HG02678 (cell line): ENCODE data around the gene RGS3.
"Not testable (repeated sequence)": the region's sequence is repeated elsewhere in the genome, so short reads cannot be mapped to it uniquely, and the experiment has no call there.

Experiments
- ATAC-seq: cut with Tn5 transposase; IDR thresholded peaks from one replicate; pipeline ENCODE4 v1.9.1; 2021; ENCODE audit warnings: mild to moderate bottlenecking, moderate library complexity; ENCODE audit not compliant: unreplicated experiment

Gene RGS3

GRCh38 chr9:113486327-113486726 is 22.8 kb downstream of the RGS3 start:
- ATAC-seq = no peak

DNA sequence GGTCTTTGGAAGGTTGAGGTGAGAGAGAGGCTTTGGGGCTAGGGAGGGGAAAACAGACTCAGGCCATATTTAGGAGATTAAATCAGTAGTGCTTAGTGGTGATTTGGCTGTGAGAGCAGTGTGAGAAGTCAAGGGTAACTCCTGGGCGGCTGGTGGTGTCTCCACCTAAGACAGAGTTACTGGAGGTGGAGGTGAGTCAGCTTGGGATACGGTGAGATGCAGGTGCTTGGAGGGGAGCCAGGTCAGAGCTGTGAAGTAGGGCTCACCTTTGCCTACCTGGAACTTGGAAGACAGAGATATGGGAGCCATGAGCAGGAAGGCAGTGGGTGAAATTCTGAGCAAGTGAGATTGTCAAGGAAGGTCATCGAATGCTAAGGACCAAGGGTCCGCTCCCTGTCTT is 24.5 kb downstream of the RGS3 start:
- ATAC-seq = no peak

DNA sequence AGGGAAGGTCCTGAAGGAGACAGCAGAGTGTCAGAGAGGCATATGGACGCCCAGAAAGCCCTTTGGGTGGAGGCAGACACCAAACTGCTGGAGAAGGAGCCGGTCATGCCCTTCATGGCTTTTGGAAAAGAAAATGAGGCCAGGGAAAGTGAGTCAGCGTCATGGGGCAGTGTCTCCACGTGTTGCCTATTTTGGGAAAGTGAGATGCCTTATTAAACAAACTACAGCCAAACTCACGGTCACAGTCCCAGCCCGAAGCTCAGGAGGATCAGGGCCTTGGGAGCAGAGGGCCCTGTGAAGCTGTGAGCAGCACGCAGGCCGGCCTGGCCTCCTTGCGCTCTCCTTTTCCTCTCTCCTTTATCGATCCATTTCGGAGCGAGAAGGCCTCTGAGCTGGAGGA is 25.0 kb downstream of the RGS3 start:
- no peak for ATAC-seq

DNA sequence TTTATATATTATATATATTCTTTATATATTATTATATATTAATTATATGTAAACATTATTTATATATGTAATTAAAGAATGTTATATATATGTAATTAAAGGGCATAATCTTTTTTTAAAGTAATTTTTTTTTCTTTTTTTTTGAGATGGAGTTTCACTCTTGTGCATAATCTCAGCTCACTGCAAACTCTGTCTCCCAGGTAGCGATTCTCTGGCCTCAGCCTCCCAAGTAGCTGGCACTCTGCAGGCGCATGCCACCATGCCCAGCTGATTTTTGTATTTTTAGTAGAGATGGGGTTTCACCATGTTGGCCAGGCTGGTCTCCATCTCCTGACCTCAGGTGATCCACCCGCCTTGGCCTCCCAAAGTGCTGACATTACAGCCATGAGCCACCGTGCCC is 27.6 kb downstream of the RGS3 start:
- ATAC-seq = not testable (repeated sequence)

GRCh38 chr9:113492343-113493202 is 29.0 kb downstream of the RGS3 start:
- ATAC-seq = no peak

DNA sequence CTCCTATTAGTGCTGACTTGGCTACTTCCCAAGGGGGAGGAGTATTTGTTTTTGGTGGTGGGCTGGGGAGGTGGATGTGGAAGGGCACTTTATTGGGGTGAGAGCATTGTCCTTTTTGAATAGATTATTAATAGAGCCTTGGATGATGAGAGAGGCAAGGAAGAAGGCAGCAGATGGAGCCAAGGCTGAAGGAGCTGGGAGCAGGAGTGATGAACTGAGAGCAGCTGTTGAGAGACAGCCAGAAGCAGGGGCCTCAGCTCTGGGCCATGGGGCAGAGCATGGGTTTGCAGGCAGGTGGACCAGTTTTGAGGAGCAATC is 29.6 kb downstream of the RGS3 start:
- no peak for ATAC-seq

DNA sequence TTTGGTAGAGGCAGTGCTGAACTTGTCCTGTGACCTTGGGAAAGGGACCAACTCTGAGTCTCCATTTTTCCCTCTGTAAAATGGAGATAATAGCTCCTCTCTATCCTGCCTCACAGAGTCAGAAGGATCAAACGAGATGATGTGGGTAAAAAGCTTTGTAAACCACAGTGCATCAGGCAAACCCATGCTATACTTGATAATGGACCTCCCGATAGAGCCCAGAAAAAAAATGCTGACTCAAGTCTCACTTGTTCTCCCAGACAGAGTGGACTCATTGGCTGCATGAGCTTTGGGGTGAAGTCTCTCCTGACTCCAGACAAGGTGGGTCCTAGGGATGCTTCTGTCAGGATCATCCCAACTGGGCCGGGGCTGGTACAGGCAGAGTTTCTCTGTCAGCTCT is 32.0 kb downstream of the RGS3 start:
- ATAC-seq = no peak

DNA sequence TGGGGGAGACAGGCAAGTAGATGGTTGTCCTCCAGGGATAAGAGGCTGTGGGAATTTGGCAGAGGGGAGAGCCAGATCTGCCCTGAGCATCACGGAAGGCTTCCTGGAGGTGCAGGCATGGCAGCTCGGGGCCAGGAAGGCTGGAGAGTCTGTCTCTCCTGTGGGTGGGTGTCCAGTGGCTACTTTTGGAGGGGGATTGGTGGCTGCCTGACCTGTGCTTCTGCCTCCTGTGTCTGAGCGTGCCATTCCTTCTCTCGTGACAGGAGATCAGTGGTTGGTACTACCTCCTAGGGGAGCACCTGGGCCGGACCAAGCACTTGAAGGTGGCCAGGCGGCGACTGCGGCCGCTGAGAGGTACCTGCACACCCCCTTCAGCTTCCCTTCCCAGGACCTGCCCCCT is 33.5 kb downstream of the RGS3 start:
- no peak for ATAC-seq

DNA sequence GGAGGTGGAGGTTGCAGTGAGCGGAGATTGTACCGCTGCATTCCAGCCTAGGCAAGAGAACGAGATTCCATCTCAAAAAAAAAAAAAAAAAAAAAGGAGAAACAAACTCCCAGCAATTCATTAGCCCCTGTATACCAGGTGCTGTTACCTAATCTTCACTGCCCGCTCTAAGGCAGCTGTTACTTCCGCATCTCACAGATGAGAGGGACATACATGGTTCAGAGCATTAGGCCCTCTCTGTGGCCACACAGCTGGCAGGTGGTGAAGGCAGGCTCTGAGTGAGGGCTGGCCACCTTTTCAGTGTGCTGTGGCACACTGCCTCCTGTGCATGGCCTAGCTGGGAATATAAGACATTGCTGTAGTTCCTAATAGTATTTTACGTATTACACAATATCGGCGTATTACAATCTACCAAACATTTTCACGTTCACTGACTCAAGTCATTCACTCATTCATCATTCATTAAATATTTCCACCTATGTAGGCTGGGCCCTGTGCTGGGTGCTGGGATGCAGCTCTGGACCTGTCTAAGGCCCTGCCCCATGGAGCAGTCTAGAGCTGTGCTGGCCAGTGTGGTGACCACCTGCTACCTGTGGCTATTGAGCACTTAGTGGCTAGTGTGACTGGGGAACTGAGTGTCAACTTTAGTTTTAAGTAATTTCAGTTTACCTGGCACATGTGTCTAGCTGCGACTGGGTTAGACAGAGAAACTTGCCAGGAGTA is 35.8 kb downstream of the RGS3 start:
- no peak for ATAC-seq

- no peak for ATAC-seq
Measured at GRCh38 chr9:113499876-113500497, 36.5 kb downstream of the RGS3 start.

DNA sequence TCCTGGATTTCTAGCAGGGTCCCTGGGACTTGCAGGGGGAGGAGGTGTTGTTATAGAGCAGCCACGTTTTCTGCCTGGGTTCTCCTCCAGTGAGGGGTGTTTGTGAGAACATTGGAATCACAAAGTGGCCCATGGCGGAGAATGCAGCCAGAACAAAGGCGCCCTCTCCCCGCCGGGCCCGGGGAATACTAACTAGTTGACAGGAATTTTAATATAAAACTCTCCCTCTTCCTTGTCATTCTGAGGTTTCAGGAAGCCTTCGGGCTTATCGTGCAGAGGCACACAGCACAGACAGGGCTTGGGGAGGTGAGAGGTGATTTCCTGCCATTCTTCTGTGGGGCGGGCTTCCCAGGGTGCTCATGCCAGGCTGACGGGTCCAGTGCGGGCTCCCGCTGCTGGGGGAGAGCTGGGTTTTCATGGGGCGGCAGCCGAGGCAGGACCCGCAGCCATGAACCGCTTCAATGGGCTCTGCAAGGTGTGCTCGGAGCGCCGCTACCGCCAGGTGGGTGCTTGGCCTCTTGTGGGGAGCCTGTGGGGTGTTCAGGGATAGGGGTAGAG is 37.7 kb downstream of the RGS3 start:
- ATAC-seq = no peak

GRCh38 chr9:113501852-113502251 is 38.3 kb downstream of the RGS3 start:
- ATAC-seq = no peak

DNA sequence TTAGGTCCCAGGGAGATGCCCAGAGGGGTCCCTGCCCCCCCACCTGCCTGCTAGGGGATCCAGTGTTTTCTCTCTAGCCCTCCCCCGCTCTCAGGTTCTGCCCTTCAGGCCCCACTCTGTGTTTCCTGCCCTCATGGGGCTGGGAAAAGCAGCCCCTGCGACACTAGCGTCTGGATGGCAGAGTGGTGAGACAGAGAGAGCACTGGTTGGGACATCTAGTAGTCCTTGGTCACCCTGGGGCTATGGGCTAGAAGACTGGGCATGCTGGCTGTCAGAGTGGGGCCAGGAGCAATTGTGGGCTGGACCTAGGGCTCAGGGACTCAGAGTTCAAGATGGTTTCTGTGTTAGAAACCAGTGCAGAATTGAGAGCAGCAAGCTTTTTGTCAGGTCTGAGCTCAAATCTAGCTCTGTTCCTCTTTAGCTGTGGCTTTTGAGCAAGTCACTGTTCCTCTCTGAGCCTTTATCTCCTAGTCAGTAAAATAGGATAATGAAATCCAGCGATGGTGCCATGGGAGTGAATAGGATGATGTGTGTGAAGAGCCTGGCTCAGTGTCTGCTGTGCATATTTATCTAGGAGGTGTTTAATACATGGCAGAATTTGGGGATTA is 39.0 kb downstream of the RGS3 start:
- ATAC-seq = no peak

DNA sequence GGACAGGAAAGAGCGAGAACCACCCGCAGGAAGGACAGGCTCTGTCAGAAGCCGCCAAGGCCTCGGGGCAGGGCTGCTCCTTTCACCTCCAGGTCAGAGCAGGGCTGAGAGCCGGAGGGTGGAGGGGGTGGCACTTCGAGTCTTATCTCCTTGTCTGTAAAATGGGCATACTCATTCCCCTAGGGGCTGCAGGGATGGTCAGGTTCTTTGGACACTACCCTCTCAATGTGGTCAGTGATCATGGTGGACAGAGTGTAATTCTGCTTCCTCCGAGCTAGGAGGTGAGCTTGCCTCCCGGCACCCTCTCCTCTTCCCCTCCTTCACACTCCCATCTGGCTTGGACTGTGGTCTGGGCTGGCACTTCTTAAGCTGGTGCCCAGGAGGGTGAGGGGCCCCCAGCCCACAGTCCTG is 39.6 kb downstream of the RGS3 start:
- no peak for ATAC-seq

DNA sequence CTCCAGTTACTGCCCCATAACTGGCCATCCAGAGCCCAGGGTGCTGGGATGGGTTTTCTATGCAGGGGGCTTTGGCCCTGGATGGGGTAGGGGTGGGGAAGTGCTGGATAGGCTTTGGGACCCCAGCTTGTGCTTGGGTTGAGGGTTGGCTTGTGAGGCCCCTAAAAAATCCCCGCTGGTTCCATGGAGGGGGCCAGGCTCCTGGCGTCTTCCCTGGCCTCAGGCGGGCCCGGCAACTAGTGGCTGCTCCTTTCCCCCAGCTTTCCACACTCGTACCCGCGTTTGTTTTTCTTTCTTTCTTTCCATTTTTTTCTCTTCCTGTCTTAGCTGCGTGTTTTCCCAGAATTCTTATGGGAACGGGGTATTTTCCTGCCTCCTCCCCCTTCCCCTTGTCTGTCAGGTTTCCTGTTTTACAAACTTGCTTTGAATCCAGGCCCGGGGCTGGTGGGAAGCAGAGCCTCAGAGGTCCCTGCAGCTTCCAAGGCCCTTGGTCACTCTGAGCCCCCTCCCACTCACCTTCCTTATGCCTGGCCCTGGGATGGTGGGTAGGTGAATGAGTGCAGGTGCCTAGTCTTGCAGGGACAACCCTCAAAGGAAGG is 40.2 kb downstream of the RGS3 start:
- ATAC-seq = no peak

DNA sequence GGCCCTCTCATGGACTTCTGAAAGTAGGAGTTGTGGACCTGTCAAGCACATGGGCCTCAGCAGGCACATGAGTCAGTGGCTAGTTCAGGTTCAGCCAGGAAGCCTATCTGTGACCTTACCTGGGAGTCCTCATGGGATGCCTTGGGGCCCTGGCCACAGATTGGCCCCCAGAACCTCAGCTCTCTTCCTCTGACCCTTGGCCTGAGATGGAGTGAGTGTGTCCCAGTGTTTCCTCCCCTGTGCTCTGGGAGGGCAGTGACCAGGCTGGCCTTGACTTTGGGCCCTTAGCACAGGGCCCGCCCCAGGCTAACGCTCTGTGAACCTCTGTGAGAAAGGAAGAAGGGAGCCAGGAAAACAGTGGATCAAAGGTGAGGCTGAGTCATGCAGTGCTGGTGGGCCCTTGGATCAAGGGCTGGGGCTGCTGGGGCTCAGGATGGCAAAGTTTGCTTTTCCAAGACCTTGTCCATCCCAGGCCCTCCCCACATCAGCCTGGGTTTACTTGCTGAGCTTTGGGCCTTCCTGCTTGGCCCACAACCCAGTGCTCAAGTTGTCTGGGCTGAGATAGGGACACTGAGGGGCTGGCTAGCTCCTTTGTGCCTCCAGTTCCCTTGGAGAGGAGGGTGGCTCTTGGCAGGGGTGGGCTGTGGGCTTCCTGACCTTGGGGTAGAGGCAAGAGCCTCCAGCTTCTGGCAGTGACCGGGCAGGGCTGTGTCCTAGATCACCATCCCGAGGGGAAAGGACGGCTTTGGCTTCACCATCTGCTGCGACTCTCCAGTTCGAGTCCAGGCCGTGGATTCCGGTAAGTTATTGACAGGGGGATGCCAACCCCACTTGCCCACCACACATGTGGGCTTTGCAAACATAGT is 41.4 kb downstream of the RGS3 start:
- no peak for ATAC-seq

- ATAC-seq = no peak
Measured at GRCh38 chr9:113506090-113506589, 42.6 kb downstream of the RGS3 start.

GRCh38 chr9:113507256-113507655 is 43.7 kb downstream of the RGS3 start:
- no peak for ATAC-seq

DNA sequence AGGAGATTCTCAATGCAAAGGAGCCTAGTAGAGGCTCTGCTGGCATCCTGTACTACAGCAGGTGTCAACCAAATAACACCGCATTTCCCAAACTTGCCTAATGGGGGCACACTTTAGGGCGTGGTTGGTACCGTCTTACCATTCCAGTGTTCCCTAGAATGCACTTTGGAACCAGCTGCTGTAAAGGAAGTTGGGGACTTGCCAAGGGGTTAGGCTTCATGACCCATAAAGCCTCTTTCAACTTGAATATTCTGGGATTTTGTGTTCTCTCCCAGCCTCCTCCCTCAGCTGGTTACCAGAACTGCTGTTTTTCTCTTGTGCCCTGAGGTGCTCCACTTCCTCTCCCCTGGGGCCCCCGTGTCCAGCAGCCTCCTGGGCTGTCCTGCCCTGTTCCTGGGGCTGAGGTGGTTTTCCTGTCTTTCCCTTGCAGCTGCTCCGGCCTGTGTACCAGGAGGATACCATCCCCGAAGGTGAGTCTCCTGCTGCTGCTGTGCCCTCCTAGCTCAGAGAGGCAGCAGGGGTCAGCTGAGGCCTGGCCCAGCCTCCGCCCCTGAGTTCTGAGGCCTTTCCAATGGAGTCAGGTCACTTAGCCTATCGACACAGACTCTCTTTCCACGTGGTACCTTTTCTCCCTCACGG is 44.7 kb downstream of the RGS3 start:
- no peak for ATAC-seq
